VCaP (cell line): ENCODE measurements around the gene ORM2.

Experiments used
- H3K27ac ChIP-seq: fragments of 450-650 bp; 2 replicates; pipeline ENCODE4 v1.5.1; 2017
- TF ChIP-seq, protein P1 (sequence below): fragments of 450-650 bp; conservative IDR thresholded peaks from 2 replicates; pipeline ENCODE4 v1.5.1; 2017; ENCODE audit warnings: mild to moderate bottlenecking, moderate library complexity

The ORM2 gene

DNA sequence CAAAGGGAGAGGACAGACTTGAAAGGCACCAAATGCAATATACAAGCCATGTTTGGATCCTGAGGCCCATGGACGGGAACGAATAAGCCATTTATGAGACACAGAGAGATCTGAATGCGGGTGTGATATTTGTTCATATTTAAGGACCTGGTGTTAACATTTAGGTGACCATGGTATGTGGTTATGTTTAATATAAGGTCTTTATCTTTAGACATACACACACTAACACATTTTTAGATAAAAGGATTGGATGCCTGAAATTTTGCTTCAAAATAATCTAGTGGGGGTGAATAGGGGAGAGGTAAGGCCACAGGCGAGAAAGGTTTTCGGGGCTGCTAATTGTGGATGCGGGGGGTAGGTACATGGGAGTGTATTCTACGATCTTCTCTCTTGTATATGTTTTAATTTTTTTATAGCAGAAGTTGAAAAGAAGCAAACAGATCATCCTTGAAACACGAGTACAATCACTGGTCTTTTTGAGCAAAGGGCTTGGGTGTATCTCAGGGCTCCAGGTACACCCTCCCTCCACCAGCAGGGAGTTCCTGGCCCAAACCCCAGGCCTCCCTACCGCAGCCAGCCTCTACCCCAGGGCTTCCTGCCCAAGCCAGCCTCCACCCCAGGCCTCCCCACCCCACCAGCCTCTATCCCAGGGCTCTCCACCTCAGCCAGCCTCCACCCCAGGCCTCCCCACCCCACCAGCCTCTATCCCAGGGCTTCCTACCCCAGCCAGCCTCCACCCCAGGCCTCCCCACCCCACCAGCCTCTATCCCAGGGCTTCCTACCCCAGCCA lies 45.9 kb downstream of the ORM2 start:
- H3K27ac ChIP-seq, result no peak overlapping the region
- TF ChIP-seq, protein P1, sequence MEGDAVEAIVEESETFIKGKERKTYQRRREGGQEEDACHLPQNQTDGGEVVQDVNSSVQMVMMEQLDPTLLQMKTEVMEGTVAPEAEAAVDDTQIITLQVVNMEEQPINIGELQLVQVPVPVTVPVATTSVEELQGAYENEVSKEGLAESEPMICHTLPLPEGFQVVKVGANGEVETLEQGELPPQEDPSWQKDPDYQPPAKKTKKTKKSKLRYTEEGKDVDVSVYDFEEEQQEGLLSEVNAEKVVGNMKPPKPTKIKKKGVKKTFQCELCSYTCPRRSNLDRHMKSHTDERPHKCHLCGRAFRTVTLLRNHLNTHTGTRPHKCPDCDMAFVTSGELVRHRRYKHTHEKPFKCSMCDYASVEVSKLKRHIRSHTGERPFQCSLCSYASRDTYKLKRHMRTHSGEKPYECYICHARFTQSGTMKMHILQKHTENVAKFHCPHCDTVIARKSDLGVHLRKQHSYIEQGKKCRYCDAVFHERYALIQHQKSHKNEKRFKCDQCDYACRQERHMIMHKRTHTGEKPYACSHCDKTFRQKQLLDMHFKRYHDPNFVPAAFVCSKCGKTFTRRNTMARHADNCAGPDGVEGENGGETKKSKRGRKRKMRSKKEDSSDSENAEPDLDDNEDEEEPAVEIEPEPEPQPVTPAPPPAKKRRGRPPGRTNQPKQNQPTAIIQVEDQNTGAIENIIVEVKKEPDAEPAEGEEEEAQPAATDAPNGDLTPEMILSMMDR, result no peak

DNA sequence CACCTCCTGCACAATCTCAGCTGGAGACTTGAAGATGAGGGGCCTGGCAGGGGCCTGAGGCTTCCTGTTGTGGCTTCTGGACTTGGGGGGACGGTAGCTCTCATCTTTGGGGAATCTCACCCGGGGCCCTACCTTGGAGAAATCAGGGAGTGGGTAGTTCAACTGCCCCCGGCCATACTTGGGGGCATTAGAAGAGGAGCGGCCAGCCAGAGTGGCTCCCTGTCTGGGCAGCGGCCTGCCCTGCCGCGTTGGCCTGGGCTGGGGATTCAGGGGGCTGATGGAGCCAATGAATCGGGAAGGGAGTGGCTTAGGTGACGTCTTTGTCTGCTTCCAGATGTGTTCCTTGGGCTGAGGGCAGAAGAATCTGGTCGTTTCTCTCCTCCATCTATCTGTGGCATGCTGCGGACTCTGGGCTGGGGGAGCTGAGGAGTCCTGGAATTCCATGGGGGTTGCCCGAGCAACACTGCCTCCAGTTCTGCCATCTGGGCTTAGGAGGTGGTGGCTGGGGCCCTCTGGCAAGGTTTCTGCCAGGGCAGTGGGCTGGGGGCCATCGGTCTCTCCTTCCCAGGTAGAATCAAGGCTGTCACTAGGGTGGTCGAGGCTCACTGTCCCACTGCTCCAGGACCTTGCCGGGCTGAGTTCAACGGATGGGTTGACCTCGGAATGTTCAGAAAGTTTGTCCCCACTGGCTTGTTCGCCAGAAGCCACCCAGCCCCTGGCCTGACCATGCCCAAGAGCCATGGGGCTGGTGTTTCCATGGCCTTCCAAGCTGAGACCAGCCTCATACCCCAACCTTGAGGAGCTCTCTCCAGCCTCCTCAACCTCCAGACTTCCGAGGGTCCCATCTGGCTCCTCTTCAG lies 47.1 kb downstream of the ORM2 start:
- H3K27ac ChIP-seq, result no peak overlapping the region
- TF ChIP-seq, protein P1, result no peak

DNA sequence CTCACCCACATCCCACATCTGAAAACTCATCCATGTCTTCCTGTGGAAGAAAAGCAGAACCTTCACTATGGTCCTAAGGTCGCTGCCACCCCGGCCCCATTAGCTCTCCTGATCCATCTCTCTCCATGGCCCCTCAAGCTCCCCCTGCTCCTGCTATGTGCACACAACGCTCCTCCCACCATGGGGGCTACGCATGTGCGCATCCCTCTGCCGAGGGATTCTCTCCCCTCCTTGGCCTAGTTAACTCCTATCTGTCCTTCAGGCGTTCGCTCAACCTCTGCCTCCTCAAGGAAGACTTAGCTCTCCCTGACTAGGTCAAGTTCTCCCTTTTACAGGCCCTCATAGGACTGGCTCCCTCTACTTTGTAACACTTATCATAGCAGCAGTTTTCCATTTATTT lies 48.3 kb downstream of the ORM2 start:
- H3K27ac ChIP-seq, result no peak overlapping the region
- TF ChIP-seq, protein P1, result no peak

DNA sequence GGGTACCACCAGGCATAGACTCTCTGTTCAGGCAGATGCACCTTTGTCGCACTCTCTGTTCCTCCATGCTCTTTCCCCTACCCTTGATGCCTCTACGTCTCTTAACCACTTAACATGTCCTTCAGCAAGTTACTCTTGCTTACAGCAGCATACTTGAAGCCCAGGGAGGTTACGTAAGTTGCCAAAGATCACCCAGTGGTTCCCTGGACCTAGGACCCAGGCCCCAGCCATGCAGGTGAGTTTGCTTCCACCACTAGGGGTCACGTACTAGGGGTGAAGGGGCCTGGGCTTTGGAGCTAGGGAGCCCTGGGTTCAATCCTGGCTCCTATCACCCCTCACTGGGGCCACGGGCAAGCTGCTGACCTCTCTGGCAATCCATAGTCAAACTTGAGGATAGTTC lies 49.2 kb downstream of the ORM2 start:
- TF ChIP-seq, protein P1, result no peak
- H3K27ac ChIP-seq, result no peak overlapping the region
